Endodermal cell (in vitro differentiated cells): Measurements from ENCODE around the gene RIMBP2. TPM values are rescaled to one million over a fixed set of nuclear protein-coding genes. Genes with fewer than 3 reads are reported as not detected.

Source experiments
- DNase-seq: peaks from one replicate; pipeline ENCODE4 v3.0.0-alpha.2; 2017
- H3K27ac ChIP-seq: 2 replicates; pipeline ENCODE4 v1.5.1; 2013; ENCODE audit warnings: mild to moderate bottlenecking, low read depth, low read length, moderate library complexity
- H3K27me3 ChIP-seq: 2 replicates; pipeline ENCODE4 v1.6.1; 2013; ENCODE audit warnings: mild to moderate bottlenecking, low read length, moderate library complexity; ENCODE audit not compliant: insufficient read depth, control insufficient read depth, poor library complexity, severe bottlenecking
- H3K36me3 ChIP-seq: 2 replicates; pipeline ENCODE4 v1.7.0; 2013; ENCODE audit warnings: mild to moderate bottlenecking, low read length, moderate library complexity; ENCODE audit not compliant: control insufficient read depth, insufficient read depth
- H3K4me1 ChIP-seq: one replicate; pipeline ENCODE4 v1.7.0; 2013; ENCODE audit warnings: low read length; ENCODE audit not compliant: control insufficient read depth, insufficient read depth
- H3K4me3 ChIP-seq: 2 replicates; pipeline ENCODE4 v1.5.1; 2013; ENCODE audit warnings: mild to moderate bottlenecking, low read length, moderate library complexity
- H3K9ac ChIP-seq: 2 replicates; pipeline ENCODE4 v1.6.1; 2013; ENCODE audit warnings: mild to moderate bottlenecking, low read length, moderate library complexity; ENCODE audit not compliant: poor library complexity, severe bottlenecking; ENCODE audit errors: extremely low read depth
- H3K9me3 ChIP-seq: 2 replicates; pipeline ENCODE4 v1.6.1; 2013; ENCODE audit warnings: mild to moderate bottlenecking, low read length, moderate library complexity; ENCODE audit not compliant: control insufficient read depth
- H3K27ac Mint-ChIP-seq: 2 replicates; pipeline ENCODE4 v1.8.0; 2020; ENCODE audit warnings: mixed read lengths
- H3K27me3 Mint-ChIP-seq: 2 replicates; pipeline ENCODE4 v1.8.0; 2021; ENCODE audit warnings: mild to moderate bottlenecking, mixed read lengths; ENCODE audit not compliant: insufficient read depth
- H3K36me3 Mint-ChIP-seq: 2 replicates; pipeline ENCODE4 v1.8.0; 2020; ENCODE audit warnings: low read depth, mixed read lengths
- H3K4me1 Mint-ChIP-seq: 2 replicates; pipeline ENCODE4 v1.8.0; 2020; ENCODE audit warnings: mixed read lengths
- H3K4me3 Mint-ChIP-seq: 2 replicates; pipeline ENCODE4 v1.8.0; 2020; ENCODE audit warnings: mild to moderate bottlenecking, moderate library complexity, mixed read lengths
- H3K9me3 Mint-ChIP-seq: 2 replicates; pipeline ENCODE4 v1.8.0; 2020; ENCODE audit warnings: mild to moderate bottlenecking, mixed read lengths
- CTCF ChIP-seq: fragments of 200-600 bp; sonication (generic); conservative IDR thresholded peaks from 2 replicates; pipeline ENCODE4 v1.5.0; 2021; ENCODE audit warnings: antibody characterized with exemption, mild to moderate bottlenecking
- WGBS, 2 experiments: methylation state at CpG; one replicate each; pipeline versions ENCODE4 v1.1.5 to v1.1.7; 2013; ENCODE audit warnings: missing lambda C conversion rate in 2 of 2, mixed read lengths in 1 of 2; ENCODE audit not compliant: insufficient coverage in 1 of 2, insufficient read length in 1 of 2; 5-methylcytosine and 5-hydroxymethylcytosine counted together
- total RNA-seq, 2 donors: library from RNA; stranded (reverse); fragmentation: NEBNext Ultra II Directional in 1 of 2; extraction: Animal tissue kit (Norgen Biotek cat#: 25700) in 1 of 2; gene quantifications; 2 replicates in 1 of 2; 3 replicates in 1 of 2; pipeline ENCODE4 v1.2.1, GENCODE V29; 2021

RIMBP2 gene
- total RNA-seq, 2 donors from 2014 or later = 0.13 to 3.4 TPM

GRCh38 chr12:130465046-130465445, 251.1 kb downstream of the RIMBP2 start:
- no peak overlapping the region for H3K9ac ChIP-seq
- H3K27me3 ChIP-seq = no peaks in the 10 kb centered on the region
- no peak overlapping the region for H3K4me3 ChIP-seq
- H3K27ac ChIP-seq = no peak overlapping the region
- no peak for DNase-seq
- H3K4me1 ChIP-seq = no peaks in the 10 kb centered on the region
- peaks cover 12% of the 10 kb centered on the region for H3K4me1 Mint-ChIP-seq
- peaks cover 2% of the 10 kb centered on the region for H3K36me3 Mint-ChIP-seq
- no peaks in the 10 kb centered on the region for H3K27me3 Mint-ChIP-seq
- peaks cover 11% of the 10 kb centered on the region for H3K9me3 Mint-ChIP-seq
- no peak overlapping the region for H3K4me3 Mint-ChIP-seq
- WGBS, 2 experiments = 91 to 98% methylated on average over 14 to 15 of the region's 15 CpGs
- H3K27ac Mint-ChIP-seq = no peak overlapping the region
- TF ChIP-seq CTCF = no peak
- H3K9me3 ChIP-seq = peaks cover 10% of the 10 kb centered on the region
- H3K36me3 ChIP-seq = no peaks in the 10 kb centered on the region

GRCh38 chr12:130463818-130464670, 252.1 kb downstream of the RIMBP2 start:
- 77 to 86% methylated on average over 16 to 18 of the region's 19 CpGs for WGBS, 2 experiments
- peaks cover 2% of the 10 kb centered on the region for H3K36me3 Mint-ChIP-seq
- H3K27ac Mint-ChIP-seq = no peak overlapping the region
- no peak for TF ChIP-seq CTCF
- H3K4me3 Mint-ChIP-seq = no peak overlapping the region
- Histone ChIP-seq H3K36me3 (no peaks in the 10 kb centered on the region), H3K27me3 (no peaks in the 10 kb centered on the region), H3K9ac (no peak overlapping the region), H3K4me3 (no peak overlapping the region), H3K9me3 (peaks cover 10% of the 10 kb centered on the region), H3K27ac (no peak overlapping the region), H3K4me1 (no peaks in the 10 kb centered on the region)
- no peak for DNase-seq
- peaks cover 11% of the 10 kb centered on the region for H3K9me3 Mint-ChIP-seq
- no peaks in the 10 kb centered on the region for H3K27me3 Mint-ChIP-seq
- H3K4me1 Mint-ChIP-seq = peaks cover 12% of the 10 kb centered on the region

GRCh38 chr12:130463275-130463658, 252.8 kb downstream of the RIMBP2 start:
- no peak overlapping the region for H3K4me3 Mint-ChIP-seq
- DNase-seq = no peak
- 85 to 87% methylated on average over 7 to 9 of the region's 9 CpGs for WGBS, 2 experiments
- peaks cover 12% of the 10 kb centered on the region for H3K4me1 Mint-ChIP-seq
- H3K27ac ChIP-seq = no peak overlapping the region
- H3K4me3 ChIP-seq = no peak overlapping the region
- H3K9me3 ChIP-seq = peaks cover 10% of the 10 kb centered on the region
- no peaks in the 10 kb centered on the region for H3K4me1 ChIP-seq
- H3K36me3 ChIP-seq = no peaks in the 10 kb centered on the region
- no peak overlapping the region for H3K9ac ChIP-seq
- peaks cover 2% of the 10 kb centered on the region for H3K36me3 Mint-ChIP-seq
- no peaks in the 10 kb centered on the region for H3K27me3 ChIP-seq
- H3K9me3 Mint-ChIP-seq = peaks cover 11% of the 10 kb centered on the region
- no peaks in the 10 kb centered on the region for H3K27me3 Mint-ChIP-seq
- no peak overlapping the region for H3K27ac Mint-ChIP-seq
- no peak for TF ChIP-seq CTCF
